Measurements from ENCODE around the gene TNNC2. TPM values are rescaled to one million over a fixed set of nuclear protein-coding genes. Genes with fewer than 3 reads are reported as not detected.

The TNNC2 gene
- polyA plus RNA-seq, 1 donor from 2014 or later: 3.8 TPM

- Histone ChIP-seq H3K27ac (ENCODE audit: low read length) (no peak overlapping the region), H3K4me2 (ENCODE audit: low read length) (no peak overlapping the region), H2AFZ (ENCODE audit: low read depth, low read length) (no peak overlapping the region), H4K20me1 (ENCODE audit: insufficient read depth) (no peaks in the 10 kb centered on the region), H3K4me3 (ENCODE audit: low read length) (no peak overlapping the region), H3K27me3 (ENCODE audit: insufficient read depth, low read depth, low read length) (no peaks in the 10 kb centered on the region), H3F3A (ENCODE audit: insufficient read depth, low read length, poor library complexity, severe bottlenecking) (no peaks in the 10 kb centered on the region), H3K9ac (ENCODE audit: low read length) (no peak overlapping the region), H3K36me3 (ENCODE audit: insufficient read depth, low read length) (no peaks in the 10 kb centered on the region), H3K9me3 (ENCODE audit: low read length) (no peaks in the 10 kb centered on the region), H3K79me2 (replicated peaks; ENCODE audit: insufficient read depth, low read length) (peaks cover 13% of the 10 kb centered on the region), H3K9me2 (ENCODE audit: insufficient read depth, low read length) (no peaks in the 10 kb centered on the region)
- TF ChIP-seq TAF1 (IDR thresholded peaks at IDR 0.05; ENCODE audit: low read depth) (no peak), SMC3 (conservative IDR thresholded peaks at IDR 0.05; ENCODE audit: poor library complexity) (no peak), EZH2 (IDR thresholded peaks at IDR 0.05; ENCODE audit: borderline replicate concordance, insufficient read depth, low read length, poor library complexity, severe bottlenecking) (no peak), MXI1 (conservative IDR thresholded peaks at IDR 0.05; ENCODE audit: poor library complexity, severe bottlenecking) (no peak), POLR2AphosphoS5 (IDR thresholded peaks at IDR 0.05) (no peak), RAD21 (conservative IDR thresholded peaks at IDR 0.05) (no peak), EP300 (conservative IDR thresholded peaks at IDR 0.05; ENCODE audit: poor library complexity, severe bottlenecking) (no peak), REST (IDR thresholded peaks at IDR 0.05; ENCODE audit: borderline replicate concordance) (no peak)
Observed at GRCh38 chr20:45788351-45788750, 38.8 kb downstream of the TNNC2 start.

GRCh38 chr20:45783656-45784294 lies 43.3 kb downstream of the TNNC2 start:
- no peaks in the 10 kb centered on the region for H3K36me3 ChIP-seq (ENCODE audit: insufficient read depth, low read length)
- H3K27me3 ChIP-seq (ENCODE audit: insufficient read depth, low read depth, low read length): no peaks in the 10 kb centered on the region
- H3F3A ChIP-seq (ENCODE audit: insufficient read depth, low read length, poor library complexity, severe bottlenecking): no peaks in the 10 kb centered on the region
- no peaks in the 10 kb centered on the region for H3K9me2 ChIP-seq (ENCODE audit: insufficient read depth, low read length)
- H3K9ac ChIP-seq (ENCODE audit: low read length): no peak overlapping the region
- no peaks in the 10 kb centered on the region for H3K79me2 ChIP-seq (replicated peaks; ENCODE audit: insufficient read depth, low read length)
- TF ChIP-seq TAF1 (IDR thresholded peaks at IDR 0.05; ENCODE audit: low read depth): no peak
- no peak for TF ChIP-seq POLR2AphosphoS5 (IDR thresholded peaks at IDR 0.05)
- TF ChIP-seq SMC3 (conservative IDR thresholded peaks at IDR 0.05; ENCODE audit: poor library complexity): no peak
- TF ChIP-seq EZH2 (IDR thresholded peaks at IDR 0.05; ENCODE audit: borderline replicate concordance, insufficient read depth, low read length, poor library complexity, severe bottlenecking): no peak
- TF ChIP-seq RAD21 (conservative IDR thresholded peaks at IDR 0.05): no peak
- no peak for TF ChIP-seq CTCF (IDR thresholded peaks at IDR 0.05; ENCODE audit: poor library complexity, severe bottlenecking)
- TF ChIP-seq REST (IDR thresholded peaks at IDR 0.05; ENCODE audit: borderline replicate concordance): no peak
- TF ChIP-seq EP300 (conservative IDR thresholded peaks at IDR 0.05; ENCODE audit: poor library complexity, severe bottlenecking): no peak
- no peak for TF ChIP-seq MXI1 (conservative IDR thresholded peaks at IDR 0.05; ENCODE audit: poor library complexity, severe bottlenecking)
- no peaks in the 10 kb centered on the region for H4K20me1 ChIP-seq (ENCODE audit: insufficient read depth)
- no peak overlapping the region for H3K4me3 ChIP-seq (ENCODE audit: low read length)
- no peak overlapping the region for H3K27ac ChIP-seq (ENCODE audit: low read length)
- no peaks in the 10 kb centered on the region for H3K9me3 ChIP-seq (ENCODE audit: low read length)
- no peak overlapping the region for H3K4me2 ChIP-seq (ENCODE audit: low read length)
- no peak overlapping the region for H2AFZ ChIP-seq (ENCODE audit: low read depth, low read length)

Measured in neural cell (in vitro differentiated cells).